Measurements from ENCODE around the gene SMTN.
"Not testable (repeated sequence)": the region's sequence is repeated elsewhere in the genome, so short reads cannot be mapped to it uniquely, and the experiment has no call there.

Gene SMTN

GRCh38 chr22:31080848-31081649 is at the start of gene SMTN:
TSS of gene SMTN (plus strand) at chr22:31081318. CDS start at chr22:31083259, 1,941 bp downstream.
- peak; percentile 100 for DNase-seq (ENCODE audit: low spot score)

GRCh38 chr22:31036671-31037550 is 44.2 kb upstream of the SMTN start:
- no peak for DNase-seq (ENCODE audit: low spot score)

GRCh38 chr22:31038686-31039085 is 42.4 kb upstream of the SMTN start:
- no peak for DNase-seq (ENCODE audit: low spot score)

GRCh38 chr22:31039393-31039792 is 41.7 kb upstream of the SMTN start:
- DNase-seq (ENCODE audit: low spot score), result no peak

GRCh38 chr22:31040542-31041398 is 40.3 kb upstream of the SMTN start:
- no peak for DNase-seq (ENCODE audit: low spot score)

GRCh38 chr22:31044262-31044861 is 36.8 kb upstream of the SMTN start:
- DNase-seq (ENCODE audit: low spot score), result no peak

GRCh38 chr22:31045900-31046538 is 35.1 kb upstream of the SMTN start:
- no peak for DNase-seq (ENCODE audit: low spot score)

- DNase-seq (ENCODE audit: low spot score), result no peak
Measured at GRCh38 chr22:31046539-31047226, 34.4 kb upstream of the SMTN start.

- DNase-seq (ENCODE audit: low spot score), result no peak
Measured at GRCh38 chr22:31048570-31048969, 32.5 kb upstream of the SMTN start.

- DNase-seq (ENCODE audit: low spot score), result no peak
Measured at GRCh38 chr22:31049815-31050420, 31.2 kb upstream of the SMTN start.

- DNase-seq (ENCODE audit: low spot score), result no peak
Measured at GRCh38 chr22:31055117-31055634, 25.9 kb upstream of the SMTN start.

- DNase-seq (ENCODE audit: low spot score), result peak; percentile 96
Measured at GRCh38 chr22:31055635-31056159, 25.4 kb upstream of the SMTN start.

- no peak for DNase-seq (ENCODE audit: low spot score)
Measured at GRCh38 chr22:31056986-31057599, 24.0 kb upstream of the SMTN start.

- not testable (repeated sequence) for DNase-seq (ENCODE audit: low spot score)
Measured at GRCh38 chr22:31059663-31060062, 21.5 kb upstream of the SMTN start.

GRCh38 chr22:31062566-31063230 is 18.4 kb upstream of the SMTN start:
- DNase-seq (ENCODE audit: low spot score), result no peak

GRCh38 chr22:31064369-31064768 is 16.7 kb upstream of the SMTN start:
- no peak for DNase-seq (ENCODE audit: low spot score)

- DNase-seq (ENCODE audit: low spot score), result no peak
Measured at GRCh38 chr22:31068970-31069369, 12.1 kb upstream of the SMTN start.

GRCh38 chr22:31069691-31070314 is 11.3 kb upstream of the SMTN start:
- DNase-seq (ENCODE audit: low spot score), result not testable (repeated sequence)

Measured in HuH-7 (cell line).